ENCODE results near the gene FOXP4.

GRCh38 chr6:41502566-41502916, 43.6 kb upstream of the FOXP4 start:
- no peak for TF ChIP-seq EZH2phosphoT487 (IDR thresholded peaks at IDR 0.05; ENCODE audit: insufficient read depth, low read depth)
- TF ChIP-seq EZH2 (IDR thresholded peaks at IDR 0.05; ENCODE audit: insufficient read depth, poor library complexity, severe bottlenecking), result no peak
